IPS DF 19.7 (cell line): ENCODE results near the gene LSM7.

Experiments
- DNase-seq: peaks from one replicate; pipeline ENCODE4 v3.0.0-alpha.2; 2013; ENCODE audit warnings: low read depth, low spot score

LSM7 gene

DNA sequence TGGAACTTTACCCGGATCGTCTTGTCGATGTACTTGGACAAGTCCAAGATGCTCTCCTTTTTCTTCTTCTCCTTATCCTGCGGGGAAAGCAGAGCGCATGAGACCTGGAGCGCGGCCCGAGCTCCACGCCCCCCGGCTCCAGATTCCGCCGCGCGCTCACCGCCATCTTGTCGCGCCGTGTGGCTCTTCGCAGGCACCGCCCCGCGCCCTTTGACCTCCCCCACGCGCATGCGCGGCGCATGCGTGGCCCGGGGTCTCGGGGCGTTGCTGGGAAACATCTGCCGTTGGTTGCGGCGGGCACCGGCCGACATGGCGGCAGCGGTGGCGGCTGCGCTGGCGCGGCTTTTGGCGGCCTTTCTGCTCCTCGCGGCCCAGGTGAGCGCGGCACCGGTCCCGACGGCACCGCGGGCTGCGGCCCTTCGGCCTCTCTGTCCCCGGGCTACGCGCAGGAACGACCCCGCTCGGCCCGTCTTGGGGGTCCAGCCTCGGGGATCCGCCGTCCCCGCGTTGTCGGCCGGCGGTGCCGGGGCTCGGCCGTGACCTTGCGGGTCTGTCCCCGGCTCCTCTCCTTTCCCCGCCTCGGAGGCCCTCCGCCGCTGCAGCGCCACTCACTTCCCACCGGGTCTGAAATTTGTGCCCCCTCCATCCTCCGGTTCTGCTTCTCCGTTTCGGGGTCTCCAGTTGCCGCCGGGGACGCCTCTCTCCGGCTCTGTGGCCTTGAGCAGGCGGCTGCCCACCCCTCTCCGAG is at the start of gene LSM7, which contains the start of gene SPPL2B:
LSM7 (minus strand) TSS at position 186 of the 748 bp plus-strand sequence; CDS start at position 166, 20 bp downstream.
SPPL2B (plus strand) TSS at position 284 of the 748 bp plus-strand sequence; CDS start at position 310, 26 bp downstream.
- DNase-seq, result no peak

DNA sequence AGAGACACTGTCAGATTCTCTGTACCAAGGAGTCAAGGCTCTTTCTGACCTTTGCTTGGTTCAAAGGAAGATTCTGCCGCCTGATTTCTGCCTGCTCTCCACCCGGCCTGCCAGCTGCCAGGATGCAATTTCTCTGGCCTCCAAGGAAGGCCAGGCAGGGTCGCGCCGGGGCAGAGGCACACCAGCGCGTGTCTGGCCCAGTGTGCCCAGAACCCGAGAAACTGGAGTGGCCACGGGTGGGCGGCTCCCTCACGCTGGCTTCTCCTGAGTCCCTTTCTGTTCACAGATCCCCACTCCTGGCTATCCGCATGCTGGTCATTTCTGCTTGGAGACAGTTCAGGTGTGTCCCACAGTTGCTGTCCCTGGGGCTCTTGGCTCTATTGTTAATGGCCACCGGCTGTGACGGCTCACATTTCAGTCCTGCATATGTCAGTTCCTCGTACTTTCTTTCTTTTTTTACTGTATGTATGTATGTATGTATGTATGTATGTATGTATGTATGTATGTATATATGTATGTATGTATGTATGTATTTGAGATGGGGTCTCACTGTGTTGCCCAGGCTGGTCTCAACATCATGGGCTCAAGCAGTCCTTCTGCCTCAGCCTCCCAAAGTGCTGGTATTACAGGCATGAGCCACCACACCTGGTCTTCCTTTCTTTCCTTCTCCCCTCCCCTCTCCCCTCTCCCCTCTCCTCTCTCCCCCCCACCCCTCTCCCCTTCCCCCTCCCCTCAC is 48.6 kb upstream of the LSM7 start:
- no peak for DNase-seq

DNA sequence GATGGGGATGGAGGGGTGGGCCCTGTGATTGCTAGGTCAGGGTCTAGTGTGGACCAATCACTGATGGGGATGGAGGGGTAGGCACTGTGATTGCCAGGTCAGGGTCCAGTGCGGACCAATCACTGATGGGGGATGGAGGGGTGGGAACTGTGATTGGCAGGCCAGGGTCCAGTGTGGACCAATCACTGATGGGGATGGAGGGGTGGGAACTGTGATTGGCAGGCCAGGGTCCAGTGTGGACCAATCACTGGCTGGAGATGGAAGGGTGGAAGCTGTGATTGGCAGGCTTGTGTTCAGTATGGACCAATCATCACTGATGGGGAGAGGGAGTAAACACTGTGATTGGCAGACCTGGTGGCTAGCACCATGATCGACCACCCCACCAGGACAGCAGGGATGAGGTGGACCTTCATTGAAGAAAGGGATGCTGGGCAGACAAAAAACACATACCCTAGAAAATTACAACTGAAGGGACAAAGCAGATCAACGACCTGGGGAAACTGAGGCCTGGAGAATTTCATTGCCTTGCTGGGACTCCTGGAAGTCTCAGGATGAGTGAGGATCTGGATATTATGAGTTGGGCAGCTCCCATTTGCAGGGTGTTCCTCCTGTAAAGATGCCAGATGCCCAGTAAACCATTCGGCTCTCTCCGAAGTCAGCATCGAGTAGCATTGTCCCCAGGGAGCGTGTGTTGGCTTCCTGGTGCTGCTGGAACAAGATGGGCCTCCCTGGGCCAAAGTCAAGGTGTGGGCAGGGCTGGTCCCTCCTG is 47.2 kb upstream of the LSM7 start:
- DNase-seq, result no peak

DNA sequence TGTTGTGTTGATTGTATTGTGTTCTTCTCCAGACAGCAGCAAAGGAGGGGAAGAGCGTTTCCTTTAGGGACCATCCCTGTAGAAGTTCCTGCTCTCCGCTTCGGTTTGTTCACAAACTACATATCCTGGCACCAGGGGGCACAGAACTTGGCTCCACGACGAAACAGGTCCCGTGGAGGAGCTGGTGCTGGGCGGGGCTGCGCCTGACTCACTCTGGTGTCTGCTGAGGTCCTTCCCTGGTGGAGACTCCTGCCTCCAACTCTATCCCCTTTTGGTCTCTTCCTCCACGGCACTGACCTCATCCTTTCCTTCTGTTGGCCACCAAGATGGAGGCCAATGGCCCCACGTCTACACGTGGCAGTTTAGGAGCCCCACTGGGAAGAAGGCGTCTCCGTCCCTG is 46.4 kb upstream of the LSM7 start:
- no peak for DNase-seq

DNA sequence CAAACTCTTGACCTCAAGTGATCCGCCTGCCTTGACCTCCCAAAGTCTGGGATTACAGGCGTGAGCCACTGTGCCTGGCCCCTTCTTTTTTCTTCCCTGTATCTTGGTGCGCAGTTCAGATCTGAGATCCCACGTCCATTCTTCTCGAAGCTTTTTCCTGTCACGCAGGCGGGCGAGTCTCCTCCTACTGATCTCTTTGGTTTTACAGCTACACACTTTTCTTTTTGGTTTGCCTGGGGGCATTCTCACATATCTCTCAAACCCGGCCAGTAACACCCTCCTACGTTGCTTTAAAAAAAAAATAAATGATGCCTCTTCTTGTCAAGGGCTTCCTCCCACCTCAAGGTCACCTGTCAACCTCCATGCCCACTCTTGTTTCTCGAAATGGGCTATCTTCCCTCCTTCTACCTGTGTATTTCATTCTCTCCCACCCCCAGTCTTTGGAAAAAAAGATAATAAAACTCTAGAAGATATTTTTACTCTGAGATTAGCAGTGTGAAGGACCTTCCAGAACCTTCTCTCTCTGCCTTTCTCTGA is 43.8 kb upstream of the LSM7 start:
- no peak for DNase-seq

DNA sequence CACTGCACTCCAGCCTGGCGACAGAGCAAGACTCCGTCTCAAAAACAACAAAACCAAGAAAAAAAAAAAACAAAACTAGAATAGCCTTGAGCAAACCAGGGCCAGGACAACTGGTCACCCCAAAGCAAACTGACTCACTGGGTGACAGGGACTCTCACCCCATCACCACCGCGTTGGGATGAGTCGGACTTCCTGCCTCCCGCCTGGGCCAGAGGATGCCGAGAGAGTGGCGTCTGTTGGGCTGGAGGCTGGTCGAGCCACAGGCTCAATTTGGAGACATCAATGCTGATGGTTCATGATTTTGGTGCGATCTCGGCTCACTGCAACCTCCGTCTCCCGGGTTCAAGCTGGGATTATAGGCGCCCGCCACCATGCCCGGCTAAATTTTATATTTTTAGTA is 43.3 kb upstream of the LSM7 start:
- no peak for DNase-seq

DNA sequence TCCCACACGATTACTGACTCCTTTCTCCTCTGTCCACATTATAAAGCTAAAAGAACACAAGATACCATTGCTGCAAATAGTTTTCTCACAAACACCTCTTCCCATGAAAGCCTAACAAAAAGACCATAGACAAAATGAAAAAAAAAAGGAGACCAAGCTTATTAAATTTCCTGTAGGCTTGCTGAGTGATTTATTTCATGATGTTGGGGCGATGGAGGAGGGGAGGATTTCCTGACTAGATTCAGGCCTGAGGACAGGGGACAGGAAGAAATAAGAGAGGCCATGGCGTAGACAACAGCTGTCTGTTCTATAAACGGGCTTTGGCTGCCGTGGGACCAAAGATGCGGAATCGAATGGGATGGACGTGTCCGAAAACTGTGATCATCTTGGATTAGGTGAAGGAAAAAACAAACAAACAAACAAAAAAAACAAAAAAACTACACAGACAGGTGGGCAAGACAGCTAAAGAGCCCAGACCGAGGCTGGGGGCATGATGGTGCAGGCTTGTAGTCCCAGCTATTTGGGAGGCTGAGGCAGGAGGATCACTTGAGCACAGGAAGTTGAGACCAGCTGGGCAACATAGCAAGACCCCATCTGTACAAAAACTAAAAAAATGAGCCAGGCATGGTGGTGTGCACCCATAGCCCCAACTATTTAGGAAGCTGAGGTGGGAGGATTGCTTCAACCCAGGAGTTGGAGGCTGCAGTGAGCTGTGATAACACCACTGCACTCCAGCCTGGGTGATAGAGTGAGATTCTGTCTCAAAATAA is 37.0 kb upstream of the LSM7 start:
- DNase-seq, result no peak

DNA sequence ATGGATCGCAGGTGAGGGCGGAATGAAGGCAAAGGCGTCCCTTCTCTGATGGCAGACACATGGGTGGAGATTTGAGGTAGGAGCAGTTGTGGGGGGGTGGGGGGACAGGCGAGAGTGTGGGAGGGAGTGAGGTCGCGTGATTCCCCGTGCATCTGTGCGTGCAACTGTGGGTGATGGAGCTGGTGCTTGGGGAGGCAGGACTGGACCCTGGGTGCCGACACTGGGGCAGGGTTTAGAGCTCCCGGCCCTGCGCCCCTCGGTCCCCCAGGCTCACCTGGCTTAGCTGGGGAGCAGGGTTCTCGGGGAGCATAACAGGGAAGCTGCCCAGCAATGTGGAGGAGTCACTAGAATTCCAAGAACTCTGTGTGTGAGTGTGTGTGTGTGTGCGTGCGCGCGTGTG is 35.0 kb upstream of the LSM7 start:
- DNase-seq, result no peak

DNA sequence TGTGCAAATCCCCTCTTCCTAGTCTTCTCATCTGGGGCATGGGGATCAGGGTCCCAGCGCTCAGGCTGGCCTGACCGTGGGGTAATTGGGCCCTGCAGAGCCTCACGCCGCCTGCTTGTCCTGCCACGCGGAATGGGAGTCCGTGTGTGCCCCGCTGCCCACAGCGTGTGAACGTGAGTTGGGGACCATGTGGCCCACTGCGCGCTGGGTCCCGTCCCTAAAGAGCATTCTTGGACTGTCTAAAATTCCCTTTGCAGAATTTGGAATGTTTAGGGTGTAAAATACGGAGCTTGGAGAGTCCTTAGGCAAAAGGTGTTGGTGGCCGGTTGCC is 34.5 kb upstream of the LSM7 start:
- no peak for DNase-seq

DNA sequence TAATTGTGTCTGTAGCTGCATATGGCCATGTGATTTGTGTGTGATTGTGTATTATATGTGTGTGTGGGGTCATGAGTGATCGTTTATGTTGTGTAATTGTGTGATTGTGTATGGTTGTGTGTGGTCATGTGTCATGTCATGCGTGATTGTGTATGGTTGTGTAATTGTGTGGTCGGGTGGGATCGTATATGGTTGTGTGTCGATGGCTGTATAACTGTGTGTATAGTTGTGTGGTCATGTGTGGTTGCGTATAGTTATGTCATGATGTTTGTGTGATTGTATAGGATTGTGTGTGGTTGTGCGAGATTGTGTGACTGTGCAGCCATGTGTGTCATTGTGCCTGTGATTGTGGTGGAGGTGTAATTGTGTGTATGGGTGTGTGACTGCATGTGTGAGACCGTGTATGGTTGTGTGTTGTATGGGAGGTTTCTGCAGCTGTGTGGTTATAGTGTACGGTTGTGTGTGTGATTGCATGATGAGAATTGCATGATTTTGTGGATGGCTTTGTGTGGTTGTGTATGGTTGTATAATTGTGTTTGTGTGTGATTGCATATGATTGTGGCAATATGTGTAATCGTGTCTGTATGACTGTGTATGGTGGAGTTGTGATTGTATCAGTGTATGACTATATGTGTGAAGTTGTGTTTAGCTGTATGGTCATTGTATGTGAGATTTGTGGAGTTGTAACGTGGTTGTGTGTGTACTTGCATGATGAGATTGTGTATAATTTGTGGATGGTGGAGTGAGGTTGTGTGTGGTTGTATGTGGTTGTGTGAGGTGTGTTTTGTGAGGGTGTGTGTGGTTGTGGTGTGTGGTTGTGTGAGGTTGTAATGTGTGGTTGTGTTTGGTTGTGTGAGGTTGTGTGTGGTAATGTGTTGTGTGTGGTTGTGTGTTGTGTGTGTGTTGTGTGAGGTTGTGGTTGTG is 33.9 kb upstream of the LSM7 start:
- no peak for DNase-seq

DNA sequence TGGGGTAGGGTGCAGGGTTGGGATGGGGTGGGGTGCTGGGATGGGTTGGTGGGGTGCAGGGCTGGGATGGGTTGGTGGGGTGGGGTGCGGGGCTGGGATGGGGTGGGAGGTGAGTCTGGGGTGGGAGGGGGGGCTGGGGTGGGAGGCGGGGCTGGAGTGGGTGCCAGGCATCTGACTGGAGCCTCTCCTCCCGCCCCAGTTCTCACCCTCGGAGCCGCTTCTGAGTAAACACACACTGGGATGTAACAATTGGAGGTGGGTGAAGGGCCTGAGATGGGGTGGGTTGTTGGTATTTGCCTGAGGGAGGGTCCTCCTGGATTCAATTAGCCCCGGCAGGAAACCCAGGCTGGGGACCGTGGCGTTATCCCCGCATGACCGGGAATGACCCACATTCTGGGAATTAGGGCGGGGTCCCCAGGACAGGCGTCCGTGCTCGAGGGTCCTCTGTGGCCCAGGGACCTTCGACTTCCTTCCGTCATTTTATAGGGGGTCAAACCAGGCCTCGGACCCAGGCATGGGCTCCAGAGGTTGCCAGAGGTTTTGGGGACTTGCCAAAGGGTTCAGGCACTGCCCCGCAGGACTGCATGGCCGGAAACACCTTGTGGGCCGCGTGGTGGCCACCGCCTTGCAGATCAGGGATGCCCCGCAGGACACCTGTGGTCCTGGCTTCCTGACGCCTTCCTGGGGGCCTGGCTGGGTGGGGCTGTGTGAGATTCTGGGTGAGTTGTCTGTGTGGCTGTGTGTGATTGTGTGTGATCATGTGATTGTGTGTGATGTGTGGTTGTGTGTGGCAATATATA is 33.1 kb upstream of the LSM7 start:
- DNase-seq, result no peak

DNA sequence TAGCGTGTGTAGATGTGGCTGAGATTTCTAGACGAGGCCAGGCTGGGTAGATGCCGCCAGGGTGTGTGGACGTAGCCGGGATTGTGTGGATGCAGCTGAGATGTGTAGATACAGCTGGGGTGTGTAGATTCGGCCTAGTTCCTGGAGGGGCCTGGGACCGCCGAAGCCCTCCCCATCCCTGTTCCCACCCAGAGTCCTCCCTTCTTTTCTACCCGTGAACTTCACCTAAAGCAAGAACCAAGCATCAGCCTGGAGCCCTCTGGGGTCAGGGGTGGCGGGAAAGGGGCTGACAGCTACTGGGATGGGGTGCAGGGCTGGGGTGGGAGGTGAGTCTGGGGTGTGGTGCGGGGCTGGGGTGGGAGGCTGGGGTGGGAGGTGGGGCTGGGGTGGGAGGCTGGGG is 32.4 kb upstream of the LSM7 start:
- DNase-seq, result no peak

DNA sequence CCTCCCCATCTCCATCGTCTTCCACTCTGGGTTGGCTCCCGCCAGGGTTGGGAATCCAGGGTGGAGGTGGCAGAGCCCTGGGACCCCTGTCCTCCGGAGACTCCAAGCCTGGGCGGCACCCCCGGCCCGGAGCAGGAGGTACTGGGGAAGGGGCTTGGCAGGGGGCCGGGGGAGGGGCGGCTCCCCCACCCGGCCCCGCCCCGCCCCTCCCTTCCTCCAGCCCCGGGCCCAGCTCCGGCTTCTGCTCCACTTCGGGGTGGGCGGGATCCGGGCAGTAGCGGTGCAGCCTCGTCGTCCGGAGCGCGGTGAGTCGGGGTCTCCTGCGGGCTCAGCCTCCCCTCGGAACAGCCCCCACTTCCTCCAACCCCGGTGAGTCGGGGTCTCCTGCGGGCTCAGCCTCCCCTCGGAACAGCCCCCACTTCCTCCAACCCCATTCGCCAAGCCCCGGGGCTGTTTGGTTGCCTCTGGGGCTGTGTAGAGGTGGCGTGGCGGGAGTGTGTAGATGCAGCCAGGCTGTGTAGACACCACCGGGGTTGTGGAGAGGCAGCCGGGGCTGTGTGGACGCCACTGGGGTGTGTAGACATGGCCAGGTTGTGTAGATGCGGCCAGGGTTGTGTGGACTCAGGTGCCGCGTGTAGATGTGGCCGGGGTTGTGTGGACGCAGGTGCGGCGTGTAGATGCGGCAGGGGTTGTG is 31.8 kb upstream of the LSM7 start, which contains the start of gene TMPRSS9:
TMPRSS9 (plus strand) TSS at position 274 of the 694 bp plus-strand sequence. CDS start 29,521 bp downstream, outside the sequence.
- no peak for DNase-seq

DNA sequence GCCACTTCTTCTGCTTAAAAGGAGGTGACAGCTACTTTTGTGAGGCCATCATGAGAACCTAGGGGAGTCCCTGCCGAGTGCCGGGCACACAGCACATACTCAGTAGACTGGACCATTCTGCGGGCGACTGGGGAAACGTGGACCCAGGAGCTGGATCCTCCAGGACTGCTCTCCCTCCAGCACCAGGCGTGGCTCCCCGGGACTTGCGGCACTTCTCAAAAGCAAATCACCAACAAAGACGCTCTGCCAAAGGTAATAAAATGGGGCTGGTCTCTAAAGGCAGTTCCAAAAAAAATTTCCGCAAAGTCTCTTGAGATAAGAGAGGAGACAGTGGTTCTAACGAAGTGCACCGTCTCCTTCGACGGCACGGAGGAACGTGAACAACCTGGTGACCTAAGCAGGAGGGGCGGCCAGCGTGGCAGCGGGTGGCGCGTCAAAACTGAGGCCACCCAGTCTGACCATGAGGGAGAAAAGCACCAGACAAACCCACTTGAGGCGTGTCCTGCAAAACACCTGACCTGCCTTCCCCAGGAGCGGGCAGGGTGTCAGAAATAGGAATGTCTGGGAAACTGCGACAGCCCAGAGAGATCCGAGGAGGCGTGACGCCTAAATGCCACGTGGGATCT is 30.3 kb upstream of the LSM7 start:
- no peak for DNase-seq

DNA sequence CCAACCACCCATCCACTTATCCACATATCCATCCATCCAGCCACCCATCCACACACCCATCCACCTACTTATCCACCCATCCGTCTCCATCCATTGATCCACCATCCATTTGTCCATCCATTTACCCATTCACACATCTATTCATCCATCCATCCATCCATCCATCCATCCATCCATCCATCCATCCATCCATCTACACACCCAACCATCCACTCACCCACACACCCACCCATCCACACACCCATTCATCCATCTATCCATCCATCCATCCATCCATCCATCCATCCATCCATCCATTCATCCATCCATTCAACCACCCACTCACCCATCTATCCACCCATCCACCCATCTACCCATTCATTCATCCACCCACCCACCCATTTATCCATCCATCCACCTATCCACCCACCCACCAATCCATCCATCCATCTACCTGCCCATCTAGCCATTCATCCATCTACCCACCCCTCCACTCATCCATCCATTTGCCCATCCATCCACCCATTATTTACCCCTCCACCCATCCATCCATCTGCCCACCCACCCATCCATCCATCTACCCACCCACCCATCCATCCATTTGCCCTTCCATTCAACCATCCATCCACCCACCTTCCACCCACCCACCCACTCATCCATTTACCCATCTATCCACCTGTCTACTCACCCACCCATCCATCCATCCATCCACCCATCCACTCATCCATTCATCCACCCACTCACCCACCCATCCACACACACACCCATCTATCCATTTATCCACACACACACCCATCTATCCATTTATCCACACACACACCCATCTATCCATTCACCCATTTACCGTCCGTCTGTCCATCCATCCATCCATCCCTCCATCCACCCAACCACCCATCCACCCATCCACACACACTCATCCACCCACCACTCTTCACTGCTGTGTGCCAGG is 29.2 kb upstream of the LSM7 start:
- no peak for DNase-seq

DNA sequence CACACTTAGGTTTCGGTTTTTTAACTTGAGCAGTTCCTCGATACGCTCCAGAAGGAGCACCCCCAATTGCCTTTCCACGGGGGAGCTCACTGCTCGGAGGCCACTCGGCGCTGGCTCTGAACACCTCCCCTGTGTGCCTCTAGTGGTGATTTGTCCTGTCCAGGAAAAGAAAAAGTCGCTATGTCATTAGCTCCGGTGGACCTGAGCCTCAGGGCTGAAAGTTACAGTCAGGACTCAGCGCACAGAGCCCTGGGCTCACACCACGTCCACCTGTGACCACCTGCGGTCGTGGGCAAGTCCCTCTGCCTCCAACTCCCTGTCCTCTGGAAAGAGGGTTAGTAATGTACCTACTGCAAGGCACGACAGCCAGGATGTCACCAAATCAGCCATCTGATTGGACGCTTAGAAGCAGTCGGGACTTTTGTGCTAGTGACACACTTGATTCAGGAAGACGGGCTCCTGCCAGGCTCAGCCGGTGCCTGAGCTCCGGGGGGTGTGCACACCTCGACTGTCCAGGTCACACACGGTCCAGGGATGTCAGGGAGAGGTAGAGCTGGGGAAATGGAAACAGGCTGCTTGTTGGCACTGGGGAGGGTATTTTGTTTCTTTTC is 27.8 kb upstream of the LSM7 start:
- DNase-seq, result no peak
